ENCODE measurements around the gene CBR1.

DNA sequence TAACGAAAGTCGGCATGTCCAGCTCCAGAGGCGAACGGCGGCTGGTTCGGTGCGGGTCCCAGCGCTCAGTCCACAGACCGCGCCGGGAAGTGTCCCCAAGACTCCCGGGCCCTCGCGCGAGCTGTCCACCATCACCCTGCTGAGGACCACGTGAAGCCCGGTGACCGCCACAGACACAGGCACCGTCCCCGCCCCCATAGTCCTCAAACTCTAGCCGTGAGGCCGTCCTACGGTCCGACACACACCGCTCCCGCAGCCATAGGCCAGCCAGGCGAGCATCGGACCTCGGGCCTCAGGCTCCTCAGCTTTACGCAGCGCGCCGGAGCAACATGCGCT, 10.0 kb upstream of the CBR1 start:
- TF ChIP-seq, protein P1, sequence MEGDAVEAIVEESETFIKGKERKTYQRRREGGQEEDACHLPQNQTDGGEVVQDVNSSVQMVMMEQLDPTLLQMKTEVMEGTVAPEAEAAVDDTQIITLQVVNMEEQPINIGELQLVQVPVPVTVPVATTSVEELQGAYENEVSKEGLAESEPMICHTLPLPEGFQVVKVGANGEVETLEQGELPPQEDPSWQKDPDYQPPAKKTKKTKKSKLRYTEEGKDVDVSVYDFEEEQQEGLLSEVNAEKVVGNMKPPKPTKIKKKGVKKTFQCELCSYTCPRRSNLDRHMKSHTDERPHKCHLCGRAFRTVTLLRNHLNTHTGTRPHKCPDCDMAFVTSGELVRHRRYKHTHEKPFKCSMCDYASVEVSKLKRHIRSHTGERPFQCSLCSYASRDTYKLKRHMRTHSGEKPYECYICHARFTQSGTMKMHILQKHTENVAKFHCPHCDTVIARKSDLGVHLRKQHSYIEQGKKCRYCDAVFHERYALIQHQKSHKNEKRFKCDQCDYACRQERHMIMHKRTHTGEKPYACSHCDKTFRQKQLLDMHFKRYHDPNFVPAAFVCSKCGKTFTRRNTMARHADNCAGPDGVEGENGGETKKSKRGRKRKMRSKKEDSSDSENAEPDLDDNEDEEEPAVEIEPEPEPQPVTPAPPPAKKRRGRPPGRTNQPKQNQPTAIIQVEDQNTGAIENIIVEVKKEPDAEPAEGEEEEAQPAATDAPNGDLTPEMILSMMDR (IDR thresholded peaks at IDR 0.05; ENCODE audit: control extremely low read depth in 1 of 3, insufficient read depth in 1 of 3, low read depth in 1 of 3, low read length in 3 of 3): no peak
- TF ChIP-seq SIN3A (conservative IDR thresholded peaks at IDR 0.05 in 1 of 2, IDR thresholded peaks at IDR 0.05 in 1 of 2; ENCODE audit: low read depth in 1 of 2, low read length in 2 of 2): no peak
- no peak for TF ChIP-seq POLR2A (IDR thresholded peaks at IDR 0.05; ENCODE audit: control extremely low read depth in 1 of 2, low read depth in 2 of 2, low read length in 2 of 2)

Measured in H1 (cell line).